IMR-90 (cell line): ENCODE measurements around the gene CCL19. TPM values are rescaled to one million over a fixed set of nuclear protein-coding genes. Genes with fewer than 3 reads are reported as not detected.

Experiments used
- ATAC-seq: fragments of 200-7000 bp; cut with Tn5 transposase; 2 replicates; pipeline ENCODE4 v1.9.1; 2020; ENCODE audit warnings: low read depth, mild to moderate bottlenecking, moderate library complexity
- BruUV-seq: library from RNA; stranded (reverse); fragments of 400-500 nt; replicated peaks from 2 replicates; lab custom pipeline; 2021; lab: Mats Ljungman, UMichigan
- CTCF ChIA-PET: fragments of 300-600 bp; formaldehyde crosslinking; extraction: SDS; loops from one replicate; lab custom pipeline; 2021; ENCODE audit warnings: antibody characterized with exemption; lab: Yijun Ruan, JAX
- POLR2A ChIA-PET: fragments of 300-600 bp; sonication (Branson Sonifier 250); formaldehyde crosslinking; loops from one replicate; lab custom pipeline; 2022; ENCODE audit warnings: antibody characterized with exemption; ENCODE audit not compliant: unreplicated experiment; lab: Charles Lee
- DNase-seq: peaks from one replicate; pipeline ENCODE4 v3.0.0; 2013
- H2AFZ ChIP-seq: replicated peaks from 2 replicates; pipeline ENCODE3; 2013; ENCODE audit warnings: low read length, mild to moderate bottlenecking; ENCODE audit not compliant: poor library complexity
- H2AK5ac ChIP-seq: 2 replicates; pipeline ENCODE4 v1.6.1; 2013; ENCODE audit warnings: low read depth, low read length, inconsistent platforms
- H2AK9ac ChIP-seq: replicated peaks from 2 replicates; pipeline ENCODE3; 2013; ENCODE audit warnings: mild to moderate bottlenecking, low read depth, low read length, moderate library complexity; ENCODE audit not compliant: poor library complexity
- H2BK120ac ChIP-seq: 2 replicates; pipeline ENCODE4 v1.6.1; 2013; ENCODE audit warnings: low read depth, low read length, inconsistent platforms
- H2BK15ac ChIP-seq: 3 replicates; pipeline ENCODE4 v1.6.1; 2013; ENCODE audit warnings: low read depth, low read length, inconsistent platforms
- H2BK20ac ChIP-seq: 2 replicates; pipeline ENCODE4 v1.6.1; 2013; ENCODE audit warnings: low read depth, mild to moderate bottlenecking, inconsistent platforms, low read length, moderate library complexity
- H2BK5ac ChIP-seq: 2 replicates; pipeline ENCODE4 v1.6.1; 2013; ENCODE audit warnings: mild to moderate bottlenecking, low read depth, low read length, inconsistent platforms; ENCODE audit not compliant: poor library complexity, severe bottlenecking
- H3K14ac ChIP-seq: replicated peaks from 2 replicates; pipeline ENCODE4 v1.6.1; 2013; ENCODE audit warnings: low read depth, low read length, inconsistent platforms
- H3K18ac ChIP-seq: 2 replicates; pipeline ENCODE4 v1.6.1; 2013; ENCODE audit warnings: low read depth, low read length, control low read depth
- H3K23ac ChIP-seq: 2 replicates; pipeline ENCODE4 v1.6.1; 2013; ENCODE audit warnings: low read depth, low read length, inconsistent platforms
- H3K27ac ChIP-seq: 2 replicates; pipeline ENCODE4 v1.5.1; 2013; ENCODE audit warnings: mild to moderate bottlenecking, control low read depth, low read length; ENCODE audit not compliant: insufficient read depth
- H3K27me3 ChIP-seq: 2 replicates; pipeline ENCODE4 v1.6.1; 2013; ENCODE audit warnings: low read length; ENCODE audit not compliant: control insufficient read depth, insufficient read depth
- H3K36me3 ChIP-seq: 2 replicates; pipeline ENCODE4 v1.6.1; 2013; ENCODE audit warnings: low read length, mixed read lengths; ENCODE audit not compliant: control insufficient read depth, insufficient read depth
- H3K4ac ChIP-seq: 2 replicates; pipeline ENCODE4 v1.6.1; 2013; ENCODE audit warnings: low read depth, low read length, inconsistent platforms
- H3K4me1 ChIP-seq: 2 replicates; pipeline ENCODE4 v1.6.1; 2013; ENCODE audit warnings: low read length, mixed read lengths; ENCODE audit not compliant: control insufficient read depth, insufficient read depth
- H3K4me2 ChIP-seq: 2 replicates; pipeline ENCODE4 v1.6.1; 2013; ENCODE audit warnings: low read depth, mild to moderate bottlenecking, control low read depth, low read length, moderate library complexity
- H3K4me3 ChIP-seq: 2 replicates; pipeline ENCODE4 v1.5.1; 2013; ENCODE audit warnings: low read depth, mild to moderate bottlenecking, control low read depth, low read length, moderate library complexity; ENCODE audit not compliant: insufficient read depth
- H3K56ac ChIP-seq: 2 replicates; pipeline ENCODE4 v1.6.1; 2013; ENCODE audit warnings: low read length, inconsistent platforms; ENCODE audit not compliant: insufficient read depth; ENCODE audit errors: extremely low read depth
- H3K79me1 ChIP-seq, 2 experiments: 2 replicates each; pipeline ENCODE4 v1.6.1; 2013; ENCODE audit warnings: low read length in 2 of 2, inconsistent platforms in 1 of 2, low read depth in 1 of 2
- H3K9ac ChIP-seq: 2 replicates; pipeline ENCODE4 v1.6.1; 2013; ENCODE audit warnings: low read depth, low read length, control low read depth
- H3K9me1 ChIP-seq: 2 replicates; pipeline ENCODE4 v1.6.1; 2013; ENCODE audit warnings: low read length, inconsistent platforms; ENCODE audit not compliant: insufficient read depth
- H3K9me3 ChIP-seq: 2 replicates; pipeline ENCODE4 v1.6.1; 2013; ENCODE audit warnings: low read length; ENCODE audit not compliant: control insufficient read depth, insufficient read depth
- H4K20me1 ChIP-seq: 2 replicates; pipeline ENCODE4 v1.6.1; 2013; ENCODE audit warnings: low read length, inconsistent platforms; ENCODE audit not compliant: insufficient read depth
- H4K5ac ChIP-seq: 2 replicates; pipeline ENCODE4 v1.6.1; 2013; ENCODE audit warnings: mild to moderate bottlenecking, low read depth, low read length, control low read depth
- H4K8ac ChIP-seq, 2 experiments: 2 replicates each; pipeline ENCODE4 v1.6.1; 2013; ENCODE audit warnings: low read depth in 2 of 2, low read length in 2 of 2, control low read depth in 1 of 2, inconsistent platforms in 1 of 2
- H4K91ac ChIP-seq: 2 replicates; pipeline ENCODE4 v1.6.1; 2013; ENCODE audit warnings: low read depth, low read length, inconsistent platforms; ENCODE audit not compliant: insufficient read depth
- FOS ChIP-seq: fragments of 150-350 bp; IDR thresholded peaks from 2 replicates; pipeline ENCODE4 v1.6.1; 2016; ENCODE audit warnings: low read depth, low read length
- MAZ ChIP-seq: IDR thresholded peaks from 2 replicates; pipeline ENCODE4 v1.6.1; 2012; ENCODE audit warnings: low read depth, mild to moderate bottlenecking, low read length, improper control_type of control experiment, moderate library complexity, borderline replicate concordance
- MXI1 ChIP-seq: IDR thresholded peaks from 2 replicates; pipeline ENCODE4 v1.6.1; 2012; ENCODE audit warnings: low read depth, mild to moderate bottlenecking, low read length, moderate library complexity, borderline replicate concordance
- POLR2A ChIP-seq: IDR thresholded peaks from 2 replicates; pipeline ENCODE4 v1.6.1; 2012; ENCODE audit warnings: mild to moderate bottlenecking, low read depth, low read length
- WGBS, 2 experiments: methylation state at CpG; one replicate each; pipeline versions ENCODE4 v1.1.5 to v1.1.7; 2013; ENCODE audit warnings: missing lambda C conversion rate in 2 of 2; ENCODE audit not compliant: insufficient read length in 1 of 2; ENCODE audit errors: extremely low coverage in 2 of 2; 5-methylcytosine and 5-hydroxymethylcytosine counted together
- dilution Hi-C: fragments of 300-500 bp; cut with HindIII; formaldehyde crosslinking; loops from one replicate; pipeline ENCODE4 v1.14.3; 2018; ENCODE audit warnings: low sequenced_read_pairs; ENCODE audit not compliant: unreplicated experiment
- in situ Hi-C: fragments of 300-500 bp; cut with MboI; formaldehyde crosslinking; loops from 3 replicates; pipeline ENCODE4 v1.14.3; 2019; ENCODE audit warnings: low sequenced_read_pairs, inconsistent platforms, mixed read lengths
- intact Hi-C: fragments of 100-400 bp; cut with micrococcal nuclease; formaldehyde crosslinking; loops from 2 replicates; pipeline ENCODE4 v1.10.0; 2022
- polyA plus RNA-seq, 3 experiments: library from polyadenylated mRNA; depleted of rRNA; stranded (reverse); fragments of >200 nt; gene quantifications; 2 replicates each; pipeline ENCODE4 v1.2.3, GENCODE V29; 2012; ENCODE audit warnings: low replicate concordance in 1 of 3
- total RNA-seq: library from RNA; depleted of rRNA; stranded (reverse); fragments of >200 nt; gene quantifications from 2 replicates; pipeline ENCODE4 v1.2.3, GENCODE V29; 2012
- TF ChIP-seq, protein P1 (sequence below): conservative IDR thresholded peaks from 2 replicates; pipeline ENCODE4 v1.5.1; 2012; ENCODE audit warnings: mild to moderate bottlenecking, low read depth, low read length, improper control_type of control experiment
- TF ChIP-seq, protein P2 (sequence below): fragments of 150-350 bp; IDR thresholded peaks from 2 replicates; pipeline ENCODE4 v1.6.1; 2017; ENCODE audit warnings: mild to moderate bottlenecking, antibody characterized with exemption, low read length, low read depth

The CCL19 gene
- total and polyA plus RNA-seq, 2 of the 4 experiments (the other 2 are of a cell fraction) = not detected

DNA sequence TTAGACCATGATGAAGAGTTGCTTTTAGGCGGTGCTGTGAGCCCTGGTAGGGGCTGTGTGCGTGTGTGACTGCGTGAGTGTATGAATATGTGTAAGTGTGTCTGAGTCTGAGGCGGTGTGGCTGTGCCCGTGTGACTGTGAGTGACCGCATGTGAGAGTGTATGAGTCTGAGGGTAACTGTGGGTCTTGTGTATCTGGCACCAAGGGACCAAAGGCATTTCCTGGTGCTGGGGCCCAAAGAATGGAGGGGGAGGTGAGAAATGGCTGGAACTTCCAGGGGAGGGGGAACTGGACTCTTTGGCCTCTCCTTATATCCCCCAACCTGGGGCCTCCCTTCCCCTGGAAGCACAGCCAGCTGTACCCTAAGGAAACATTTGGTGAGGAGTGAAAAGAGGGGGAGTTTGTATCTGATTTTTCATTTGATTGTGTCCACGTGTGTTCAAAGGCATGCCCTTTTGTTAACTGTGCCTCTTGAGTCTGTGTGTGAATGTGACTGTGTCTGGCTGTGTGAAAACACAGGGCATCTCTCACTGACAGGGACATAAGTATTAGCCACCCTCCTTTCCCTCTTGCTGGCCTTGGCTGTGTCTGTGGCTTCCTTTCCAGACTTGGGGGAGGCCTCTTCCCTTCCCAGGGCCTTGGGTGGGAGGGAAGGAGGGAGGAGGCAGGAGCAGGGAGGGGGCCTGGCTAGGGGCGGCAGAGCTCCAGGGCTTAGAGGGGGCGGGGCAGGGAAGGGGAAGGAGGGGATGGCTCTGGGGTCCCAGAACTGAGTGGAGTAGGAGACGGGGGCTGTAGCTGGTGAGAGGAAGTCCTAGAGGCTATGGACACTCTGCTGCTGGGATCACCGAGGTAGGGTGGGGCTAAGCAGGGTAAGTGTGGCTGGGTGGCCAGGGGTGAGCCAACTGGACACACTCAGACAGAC is 37.7 kb downstream of the CCL19 start:
- peak overlapping the region; percentile 88 for H2AFZ ChIP-seq
- H3K18ac ChIP-seq = peak overlapping the region; percentile 82
- H2AK9ac ChIP-seq = peak overlapping the region; percentile 62
- peak overlapping the region; percentile 89 for H3K23ac ChIP-seq
- POLR2A ChIA-PET = interaction anchor here (0.7 to 0.9 kb wide), 2 partner anchors 9 to 17 kb away, joined by 3 to 5 read pairs; partner anchors contain the start of gene CCL27
- peaks cover 35% of the 10 kb centered on the region for H3K4me1 ChIP-seq
- H2BK20ac ChIP-seq = peak overlapping the region; percentile 66; the same call in 1 of the 2 replicates
- H3K27me3 ChIP-seq = no peaks in the 10 kb centered on the region
- peak overlapping the region; percentile 73 for H2BK120ac ChIP-seq
- H3K4me3 ChIP-seq = no peak overlapping the region
- peak overlapping the region; percentile 71 for H3K9ac ChIP-seq
- dilution Hi-C loops (no loop called here), intact Hi-C loops (no loop called here), in situ Hi-C loops (no loop called here)
- CTCF ChIA-PET = interaction anchor here (1.0 to 1.9 kb wide), 2 partner anchors 12 to 49 kb away, joined by 3 to 6 read pairs; no protein-coding TSS in a partner anchor
- ATAC-seq (peak; percentile 18), DNase-seq (peak; percentile 52)
- H4K20me1 ChIP-seq = no peaks in the 10 kb centered on the region
- peaks cover 3 to 34% of the 10 kb centered on the region in 2 experiments; a peak in 3 of 4 replicates for H3K79me1 ChIP-seq
- H4K8ac ChIP-seq = peak overlapping the region; percentile 6 to 77
- peak overlapping the region; percentile 53 for H4K91ac ChIP-seq
- BruUV-seq = no TSS peak
- peak overlapping the region; percentile 67; the same call in 2 of the 3 replicates for H2BK15ac ChIP-seq
- H3K36me3 ChIP-seq = peaks cover 13% of the 10 kb centered on the region
- H3K9me3 ChIP-seq = no peaks in the 10 kb centered on the region
- peak overlapping the region; percentile 96 for H3K4me2 ChIP-seq
- peak overlapping the region; percentile 90 for H4K5ac ChIP-seq
- H2BK5ac ChIP-seq = peak overlapping the region; percentile 80
- peaks cover 27% of the 10 kb centered on the region for H3K9me1 ChIP-seq
- peak overlapping the region; percentile 87 for H3K14ac ChIP-seq
- peak overlapping the region; percentile 72 for H3K56ac ChIP-seq
- peak overlapping the region; percentile 97 for H2AK5ac ChIP-seq
- peak overlapping the region; percentile 77 for H3K27ac ChIP-seq
- peak overlapping the region; percentile 79 for H3K4ac ChIP-seq
- WGBS, 2 experiments = 16% methylated on average over 4 of the region's 11 CpGs; no CpG with 5 or more reads in 1 of the 2 experiments
- TF ChIP-seq, protein P1, sequence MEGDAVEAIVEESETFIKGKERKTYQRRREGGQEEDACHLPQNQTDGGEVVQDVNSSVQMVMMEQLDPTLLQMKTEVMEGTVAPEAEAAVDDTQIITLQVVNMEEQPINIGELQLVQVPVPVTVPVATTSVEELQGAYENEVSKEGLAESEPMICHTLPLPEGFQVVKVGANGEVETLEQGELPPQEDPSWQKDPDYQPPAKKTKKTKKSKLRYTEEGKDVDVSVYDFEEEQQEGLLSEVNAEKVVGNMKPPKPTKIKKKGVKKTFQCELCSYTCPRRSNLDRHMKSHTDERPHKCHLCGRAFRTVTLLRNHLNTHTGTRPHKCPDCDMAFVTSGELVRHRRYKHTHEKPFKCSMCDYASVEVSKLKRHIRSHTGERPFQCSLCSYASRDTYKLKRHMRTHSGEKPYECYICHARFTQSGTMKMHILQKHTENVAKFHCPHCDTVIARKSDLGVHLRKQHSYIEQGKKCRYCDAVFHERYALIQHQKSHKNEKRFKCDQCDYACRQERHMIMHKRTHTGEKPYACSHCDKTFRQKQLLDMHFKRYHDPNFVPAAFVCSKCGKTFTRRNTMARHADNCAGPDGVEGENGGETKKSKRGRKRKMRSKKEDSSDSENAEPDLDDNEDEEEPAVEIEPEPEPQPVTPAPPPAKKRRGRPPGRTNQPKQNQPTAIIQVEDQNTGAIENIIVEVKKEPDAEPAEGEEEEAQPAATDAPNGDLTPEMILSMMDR = no peak
- TF ChIP-seq FOS (no peak), MAZ (peak; percentile 58), MXI1 (0 out of 2 replicates have a peak, but pooled peaks have one; percentile 42), POLR2A (no peak)
- TF ChIP-seq, protein P2, sequence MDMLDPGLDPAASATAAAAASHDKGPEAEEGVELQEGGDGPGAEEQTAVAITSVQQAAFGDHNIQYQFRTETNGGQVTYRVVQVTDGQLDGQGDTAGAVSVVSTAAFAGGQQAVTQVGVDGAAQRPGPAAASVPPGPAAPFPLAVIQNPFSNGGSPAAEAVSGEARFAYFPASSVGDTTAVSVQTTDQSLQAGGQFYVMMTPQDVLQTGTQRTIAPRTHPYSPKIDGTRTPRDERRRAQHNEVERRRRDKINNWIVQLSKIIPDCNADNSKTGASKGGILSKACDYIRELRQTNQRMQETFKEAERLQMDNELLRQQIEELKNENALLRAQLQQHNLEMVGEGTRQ = no peak
